Measurements from ENCODE around the gene TEKT2. TPM values are rescaled to one million over a fixed set of nuclear protein-coding genes. Genes with fewer than 3 reads are reported as not detected.

Gene TEKT2
- total RNA-seq, 2 experiments from 2014 or later = 0.16 TPM; not detected in 1

DNA sequence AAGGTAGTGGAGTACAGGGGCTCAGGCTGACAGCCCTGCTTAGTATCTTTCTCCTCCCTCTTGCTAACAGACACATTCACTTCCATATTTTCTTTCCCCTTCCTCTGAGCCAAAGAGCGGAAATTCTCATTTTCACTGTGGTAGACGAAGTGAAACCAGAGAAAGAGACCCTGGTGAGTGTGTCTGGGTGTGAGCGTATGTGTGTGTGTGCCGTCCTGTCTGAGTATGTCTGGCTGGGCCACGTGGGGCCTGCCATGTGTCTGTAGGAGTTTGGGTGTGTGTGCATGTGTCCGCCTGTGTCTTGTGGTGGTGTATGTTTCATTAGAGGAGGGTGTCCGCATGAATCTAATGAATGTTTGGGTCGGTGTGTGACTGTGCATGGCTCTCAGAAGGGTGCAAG, 39.5 kb downstream of the TEKT2 start:
- intact Hi-C loops (cut with DNase I, micrococcal nuclease) = no loop called here
- Mint-ChIP-seq H3K9me3 (ENCODE audit: low read depth) (no peaks in the 10 kb centered on the region), H3K27me3 (peaks cover 41% of the 10 kb centered on the region), H3K36me3 (ENCODE audit: low read depth) (no peaks in the 10 kb centered on the region), H3K4me3 (no peak overlapping the region), H3K4me1 (peaks cover 20% of the 10 kb centered on the region), H3K27ac (no peak overlapping the region)
- CTCF ChIA-PET = no interaction called here
- POLR2A ChIA-PET = interaction anchor here (0.7 kb wide), 1 partner anchor 12 kb away, joined by 3 read pairs; no protein-coding TSS in a partner anchor
- DNase-seq (peak; percentile 51), ATAC-seq (peak; percentile 73)

GRCh38 chr1:36124404-36125128, 40.7 kb downstream of the TEKT2 start:
- intact Hi-C loops (cut with DNase I, micrococcal nuclease) = no loop called here
- ATAC-seq (no peak), DNase-seq (no peak)
- ChIA-PET POLR2A (no interaction called here), CTCF (no interaction called here)
- Mint-ChIP-seq H3K4me1 (peaks cover 20% of the 10 kb centered on the region), H3K4me3 (peak overlapping the region; percentile 15), H3K27ac (no peak overlapping the region), H3K36me3 (ENCODE audit: low read depth) (no peaks in the 10 kb centered on the region), H3K27me3 (peaks cover 41% of the 10 kb centered on the region), H3K9me3 (ENCODE audit: low read depth) (no peaks in the 10 kb centered on the region)

DNA sequence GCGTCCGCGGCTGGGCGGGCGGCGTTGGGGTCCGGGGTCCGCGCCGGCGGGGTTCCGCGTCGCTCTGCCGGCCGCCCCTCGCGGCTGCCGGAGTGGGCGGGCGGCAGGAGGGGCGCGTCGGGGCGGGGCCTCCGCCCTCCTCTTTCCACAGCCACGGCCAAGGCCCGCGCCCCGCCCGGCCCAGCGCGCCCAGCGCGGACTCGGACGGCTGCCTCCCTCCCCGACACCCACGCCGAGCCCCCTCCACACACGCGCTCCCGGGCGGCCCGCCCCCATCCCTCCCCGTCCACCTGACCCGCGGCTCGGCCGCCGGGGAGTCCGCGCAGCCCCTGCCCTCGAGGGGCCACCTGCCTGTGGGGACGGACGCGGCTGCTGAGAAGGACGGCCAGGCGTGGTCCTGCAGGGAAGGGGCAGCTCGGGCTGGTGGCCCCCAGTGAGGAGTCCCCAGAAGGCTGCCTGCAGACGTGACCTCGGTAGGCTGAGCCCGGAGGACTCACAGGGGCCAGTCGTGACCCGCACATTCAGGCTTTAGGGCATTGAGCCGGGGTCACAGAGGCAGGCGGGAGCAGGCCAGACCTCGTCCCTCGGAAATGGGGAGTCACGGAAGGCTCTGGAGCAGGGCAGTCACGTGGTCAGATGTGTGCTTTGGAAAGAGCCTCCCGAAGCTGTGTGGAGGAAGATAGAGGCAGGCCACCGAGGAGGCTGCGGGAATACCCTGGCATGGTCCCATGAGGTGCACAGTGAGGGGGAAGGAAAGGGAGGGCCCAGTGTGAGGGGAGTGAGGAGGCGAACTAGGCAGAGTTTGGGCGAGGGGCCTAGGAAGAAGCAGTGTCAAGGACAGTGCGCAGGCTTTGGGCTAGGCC, 41.5 kb downstream of the TEKT2 start, which contains the start of gene COL8A2:
COL8A2 (minus strand) TSS at position 94 of the 863 bp plus-strand sequence. CDS start 24,980 bp downstream, outside the sequence.
- Mint-ChIP-seq H3K9me3 (ENCODE audit: low read depth) (no peaks in the 10 kb centered on the region), H3K4me3 (peak within 1 kb of the TSS; percentile 15), H3K4me1 (peaks cover 20% of the 10 kb centered on the region), H3K27ac (no peak within 1 kb of the TSS), H3K27me3 (peaks cover 41% of the 10 kb centered on the region), H3K36me3 (ENCODE audit: low read depth) (no peaks in the 10 kb centered on the region)
- CTCF ChIA-PET = no interaction called here
- no peak for DNase-seq
- intact Hi-C loops (cut with DNase I, micrococcal nuclease) = no loop called here
- POLR2A ChIA-PET = no interaction called here
- ATAC-seq = no peak

- Mint-ChIP-seq H3K27ac (no peak overlapping the region), H3K27me3 (peaks cover 41% of the 10 kb centered on the region), H3K4me1 (peaks cover 20% of the 10 kb centered on the region), H3K4me3 (no peak overlapping the region), H3K36me3 (ENCODE audit: low read depth) (no peaks in the 10 kb centered on the region), H3K9me3 (ENCODE audit: low read depth) (no peaks in the 10 kb centered on the region)
- ATAC-seq = no peak
- DNase-seq = no peak
- ChIA-PET POLR2A (interaction anchor here (0.6 kb wide), 1 partner anchor 180 kb away, joined by 3 read pairs; the partner anchor contains the start of gene SH3D21), CTCF (no interaction called here)
- intact Hi-C loops (cut with DNase I, micrococcal nuclease) = no loop called here
Observed at GRCh38 chr1:36126005-36126716, 42.3 kb downstream of the TEKT2 start.

DNA sequence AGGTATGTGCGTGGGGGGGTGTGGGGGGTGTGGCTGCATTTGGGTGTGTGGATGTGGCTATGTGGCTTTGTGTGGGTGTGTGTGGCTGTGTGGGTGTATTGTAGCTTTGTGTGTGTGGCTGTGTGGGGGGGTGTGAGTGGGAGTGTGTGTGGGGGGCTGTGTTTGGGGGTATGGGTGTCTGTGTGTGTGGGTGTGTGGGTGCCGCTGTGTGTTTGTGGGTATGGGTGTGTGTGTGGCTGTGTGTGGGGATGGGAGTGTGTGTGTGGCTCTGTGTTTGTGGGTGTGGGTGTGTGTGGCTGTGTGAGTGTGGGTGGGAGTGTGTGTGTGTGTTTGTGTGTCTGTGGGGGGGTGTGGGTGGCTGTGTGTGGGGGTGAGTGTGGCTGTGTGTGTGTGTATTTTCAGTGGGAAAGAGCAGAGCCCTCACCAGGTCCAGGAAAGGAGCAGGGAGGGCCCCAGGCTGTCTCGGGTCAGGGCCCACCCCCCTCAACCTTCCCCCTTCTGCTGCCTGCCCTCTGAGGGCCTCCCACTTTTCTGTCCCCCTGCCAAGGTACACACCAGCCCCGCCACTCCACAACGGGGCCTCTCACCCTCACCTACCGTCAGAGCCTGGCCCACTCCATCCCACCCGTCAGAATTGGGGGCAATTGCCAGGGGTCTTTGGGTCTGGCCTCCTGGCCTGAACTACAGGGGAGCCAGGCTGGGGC, 43.1 kb downstream of the TEKT2 start:
- Mint-ChIP-seq H3K36me3 (ENCODE audit: low read depth) (no peaks in the 10 kb centered on the region), H3K4me3 (no peak overlapping the region)
- CTCF ChIA-PET = no interaction called here

GRCh38 chr1:36128126-36128904, 44.4 kb downstream of the TEKT2 start:
- Mint-ChIP-seq H3K27me3 (peaks cover 24% of the 10 kb centered on the region), H3K4me1 (peaks cover 14% of the 10 kb centered on the region), H3K9me3 (ENCODE audit: low read depth) (no peaks in the 10 kb centered on the region), H3K4me3 (no peak overlapping the region), H3K36me3 (ENCODE audit: low read depth) (no peaks in the 10 kb centered on the region), H3K27ac (no peak overlapping the region)
- ChIA-PET CTCF (interaction anchor here (0.8 kb wide), 1 partner anchor 33 kb away, joined by 3 read pairs; no protein-coding TSS in a partner anchor), POLR2A (no interaction called here)
- ATAC-seq = no peak
- DNase-seq = no peak
- intact Hi-C loops (cut with DNase I, micrococcal nuclease) = no loop called here

More for the DNA sequence above, 43.1 kb downstream of the TEKT2 start:
- no peak for ATAC-seq
- Mint-ChIP-seq H3K4me1 (peaks cover 20% of the 10 kb centered on the region), H3K27me3 (peaks cover 37% of the 10 kb centered on the region), H3K9me3 (ENCODE audit: low read depth) (no peaks in the 10 kb centered on the region), H3K27ac (no peak overlapping the region)
- DNase-seq = no peak
- intact Hi-C loops (cut with DNase I, micrococcal nuclease) = no loop called here
- POLR2A ChIA-PET = interaction anchor here (0.6 kb wide), 1 partner anchor 179 kb away, joined by 3 read pairs; the partner anchor contains the start of gene SH3D21

DNA sequence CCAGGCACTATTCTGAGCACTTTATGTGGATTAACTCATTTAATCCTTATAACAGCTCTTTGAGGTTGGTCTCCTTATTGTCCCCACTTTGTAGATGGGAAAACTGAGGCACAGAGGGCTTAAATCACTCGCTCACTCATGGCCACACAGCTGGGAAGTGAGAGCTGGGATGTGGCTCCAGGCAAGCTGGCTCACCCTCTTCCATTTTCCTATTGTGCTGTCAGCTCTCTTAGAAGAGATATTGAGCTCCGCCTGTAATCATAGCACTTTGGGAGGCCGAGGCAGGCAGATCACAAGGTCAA, 45.0 kb downstream of the TEKT2 start:
- H3K9me3 Mint-ChIP-seq (ENCODE audit: low read depth) = no peaks in the 10 kb centered on the region
- H3K36me3 Mint-ChIP-seq (ENCODE audit: low read depth) = no peaks in the 10 kb centered on the region
- DNase-seq (no peak), ATAC-seq (no peak)
- ChIA-PET CTCF (interaction anchor here (0.8 kb wide), 1 partner anchor 32 kb away, joined by 3 read pairs; no protein-coding TSS in a partner anchor), POLR2A (no interaction called here)
- no peak overlapping the region for H3K4me3 Mint-ChIP-seq
- H3K27me3 Mint-ChIP-seq = peaks cover 18% of the 10 kb centered on the region
- intact Hi-C loops (cut with DNase I, micrococcal nuclease) = no loop called here
- H3K4me1 Mint-ChIP-seq = peaks cover 10% of the 10 kb centered on the region
- H3K27ac Mint-ChIP-seq = no peak overlapping the region

DNA sequence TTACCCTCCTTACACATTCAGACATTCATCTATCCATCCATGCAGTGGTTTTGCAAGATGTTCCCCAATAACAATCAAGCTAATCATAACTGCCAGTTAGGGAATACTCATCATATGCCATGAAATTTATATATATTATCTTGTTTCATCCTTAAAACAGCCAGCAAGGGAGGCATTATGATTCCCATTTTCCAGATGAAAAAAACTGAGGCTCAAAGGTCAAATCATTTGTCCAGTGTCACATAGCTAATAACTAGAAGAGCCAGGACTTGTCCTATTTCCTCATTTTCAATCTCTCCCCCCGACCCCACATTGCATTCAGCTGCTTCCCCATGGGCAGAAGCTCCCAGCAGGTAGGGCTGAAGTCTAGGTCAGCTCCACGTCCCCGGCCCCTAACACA, 48.1 kb downstream of the TEKT2 start:
- H3K27me3 Mint-ChIP-seq = no peaks in the 10 kb centered on the region
- DNase-seq = no peak
- H3K4me1 Mint-ChIP-seq = peaks cover 4% of the 10 kb centered on the region
- H3K9me3 Mint-ChIP-seq (ENCODE audit: low read depth) = no peaks in the 10 kb centered on the region
- H3K4me3 Mint-ChIP-seq = no peak overlapping the region
- intact Hi-C loops (cut with DNase I, micrococcal nuclease) = no loop called here
- CTCF ChIA-PET = interaction anchor here (0.6 to 1.9 kb wide), 9 partner anchors 9 to 871 kb away, joined by 3 to 8 read pairs (median 3); no protein-coding TSS in a partner anchor
- no peak for ATAC-seq
- POLR2A ChIA-PET = no interaction called here
- H3K27ac Mint-ChIP-seq = no peak overlapping the region
- H3K36me3 Mint-ChIP-seq (ENCODE audit: low read depth) = peaks cover under 1% of the 10 kb centered on the region

DNA sequence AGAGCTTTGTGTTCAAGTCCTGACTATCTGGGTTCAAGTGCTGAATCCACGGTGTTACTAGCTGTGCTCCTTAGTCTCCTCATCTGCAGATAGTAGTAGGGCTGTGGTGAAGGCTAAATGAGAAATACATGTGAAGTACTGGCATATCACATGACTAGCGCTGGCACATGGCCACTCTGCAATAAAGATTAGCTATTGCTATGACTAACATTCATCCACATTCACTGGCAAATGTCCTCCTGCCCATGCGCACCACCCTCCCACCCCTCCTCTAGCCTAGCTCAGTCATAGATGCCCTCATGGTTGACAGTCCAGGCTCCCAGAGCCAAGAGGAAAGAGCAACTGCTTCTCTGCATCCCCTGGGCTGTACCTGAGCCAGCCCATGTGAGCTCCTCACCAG, 49.6 kb downstream of the TEKT2 start:
- Mint-ChIP-seq H3K27ac (no peak overlapping the region), H3K27me3 (no peaks in the 10 kb centered on the region), H3K36me3 (ENCODE audit: low read depth) (peaks cover 6% of the 10 kb centered on the region), H3K4me3 (no peak overlapping the region), H3K4me1 (peaks cover 4% of the 10 kb centered on the region), H3K9me3 (ENCODE audit: low read depth) (no peaks in the 10 kb centered on the region)
- ChIA-PET CTCF (interaction anchor here (0.5 to 3.2 kb wide), 15 partner anchors 10 to 311 kb away, joined by 3 to 28 read pairs (median 4); partner anchors contain the start of gene SH3D21), POLR2A (interaction anchor here (1.0 kb wide), 1 partner anchor 9 kb away, joined by 4 read pairs; no protein-coding TSS in a partner anchor)
- intact Hi-C loops (cut with DNase I, micrococcal nuclease) = no loop called here
- DNase-seq (no peak), ATAC-seq (peak; percentile 27)

GRCh38 chr1:36134031-36134430, 50.1 kb downstream of the TEKT2 start:
- Mint-ChIP-seq H3K4me1 (peaks cover 4% of the 10 kb centered on the region), H3K9me3 (ENCODE audit: low read depth) (no peaks in the 10 kb centered on the region), H3K4me3 (no peak overlapping the region), H3K27me3 (no peaks in the 10 kb centered on the region), H3K27ac (no peak overlapping the region), H3K36me3 (ENCODE audit: low read depth) (peaks cover 7% of the 10 kb centered on the region)
- ATAC-seq (no peak), DNase-seq (no peak)
- intact Hi-C loops (cut with DNase I, micrococcal nuclease) = loop anchor here (1.0 to 2.0 kb wide), 2 partner anchors 35 to 251 kb away; partner anchors contain the start of gene AGO1 (in 1 of the 2)
- POLR2A ChIA-PET = interaction anchor here (1.0 kb wide), 1 partner anchor 8 kb away, joined by 4 read pairs; no protein-coding TSS in a partner anchor
- CTCF ChIA-PET = interaction anchor here (0.5 to 3.2 kb wide), 16 partner anchors 10 to 328 kb away, joined by 3 to 28 read pairs (median 4); no protein-coding TSS in a partner anchor

Data from activated CD4-positive, alpha-beta T cell treated with anti-CD3 and anti-CD28 coated beads for 36 hours (primary cell).